Stomach (tissue), 9 donors: ENCODE data around the gene CCNF. TPM values are rescaled to one million over a fixed set of nuclear protein-coding genes. Genes with fewer than 3 reads are reported as not detected.

ENCODE experiments used
- DNase-seq, 2 donors: peaks; one replicate each; pipeline versions ENCODE4 v3.0.0 to v3.0.0-alpha.2; 2013 to 2019
- H3K27ac ChIP-seq, 5 donors: fragments of 200-600 bp in 4 of 5; sonication (generic) in 4 of 5; one replicate each; pipeline ENCODE4 v1.5.1; 2013 to 2019; ENCODE audit warnings: mild to moderate bottlenecking in 1 of 5, moderate library complexity in 1 of 5
- H3K27me3 ChIP-seq, 3 donors: fragments of 200-600 bp; sonication (generic); one replicate each; pipeline ENCODE4 v1.5.1; 2017 to 2019; ENCODE audit warnings: mixed run types in 1 of 3
- H3K36me3 ChIP-seq, 4 donors: fragments of 200-600 bp; sonication (generic); 1 replicate in 3 of 4; 2 replicates in 1 of 4; pipeline ENCODE4 v1.5.1; 2016 to 2019
- H3K4me1 ChIP-seq, 4 donors: fragments of 200-600 bp; sonication (generic); one replicate each; pipeline ENCODE4 v1.5.1; 2016 to 2019
- H3K4me3 ChIP-seq, 4 donors: fragments of 200-600 bp; sonication (generic) in 3 of 4; one replicate each; pipeline ENCODE4 v1.5.1; 2016 to 2019; ENCODE audit warnings: mild to moderate bottlenecking in 1 of 4
- H3K9me3 ChIP-seq, 4 donors: fragments of 200-600 bp; sonication (generic); one replicate each; pipeline ENCODE4 v1.5.1; 2016 to 2019
- EP300 ChIP-seq: sonication (generic); formaldehyde crosslinking; IDR thresholded peaks from one replicate; pipeline ENCODE4 v1.6.1; 2017; ENCODE audit warnings: antibody characterized with exemption
- POLR2A ChIP-seq, 4 donors: fragments of 450-650 bp; IDR thresholded peaks; one replicate each; pipeline ENCODE4 v1.6.1; 2016; ENCODE audit warnings: antibody characterized with exemption in 4 of 4, control low read depth in 2 of 4, mild to moderate bottlenecking in 1 of 4, moderate library complexity in 1 of 4
- POLR2AphosphoS5 ChIP-seq, 3 donors: sonication (generic); formaldehyde crosslinking; IDR thresholded peaks; one replicate each; pipeline ENCODE4 v1.6.1; 2016; ENCODE audit warnings: antibody characterized with exemption in 3 of 3
- WGBS, 5 donors: extraction: QIAGEN DNeasy Blood & Tissue Kit in 3 of 5; methylation state at CpG; one replicate each; pipeline versions ENCODE4 v1.1.5 to v1.1.7; 2013 to 2018; 5-methylcytosine and 5-hydroxymethylcytosine counted together
- intact Hi-C: fragments of 100-400 bp; cut with DNase I; formaldehyde crosslinking; loops from one replicate; pipeline ENCODE4 v1.15.1; 2023; ENCODE audit warnings: low total_unique reads
- polyA plus RNA-seq, 3 donors: library from polyadenylated mRNA; stranded (reverse); fragments of 200-250 nt; gene quantifications; one replicate each; pipeline ENCODE4 v1.2.3, GENCODE V29; 2013
- total RNA-seq, 5 donors: library from RNA; depleted of rRNA; stranded (reverse); fragments of >200 nt; gene quantifications; one replicate each; pipeline versions ENCODE4 v1.1.0 to v1.2.3, GENCODE V29; 2014 to 2016
- TF ChIP-seq, protein P1 (sequence below), 7 experiments: fragments of 450-650 bp in 4 of 7; fragments of 200-600 bp in 3 of 7; sonication (generic) in 3 of 7; IDR thresholded peaks; one replicate each; pipeline ENCODE4 v1.5.1; 2016 to 2019; ENCODE audit warnings: antibody characterized with exemption in 7 of 7, control low read depth in 2 of 7, mild to moderate bottlenecking in 1 of 7
- donor health status: healthy with polysubstance abuse.
- donor health status: Bipolar disorder and iron deficiency.
- donor health status: healthy.

CCNF gene
- total and polyA plus RNA-seq, 8 donors: 0.46 to 7.8 (median 2.9) TPM

GRCh38 chr16:2464333-2464732 lies 35.1 kb downstream of the CCNF start:
- no peak for DNase-seq
- intact Hi-C loops: no loop called here
- H3K4me3 ChIP-seq: no peak overlapping the region

DNA sequence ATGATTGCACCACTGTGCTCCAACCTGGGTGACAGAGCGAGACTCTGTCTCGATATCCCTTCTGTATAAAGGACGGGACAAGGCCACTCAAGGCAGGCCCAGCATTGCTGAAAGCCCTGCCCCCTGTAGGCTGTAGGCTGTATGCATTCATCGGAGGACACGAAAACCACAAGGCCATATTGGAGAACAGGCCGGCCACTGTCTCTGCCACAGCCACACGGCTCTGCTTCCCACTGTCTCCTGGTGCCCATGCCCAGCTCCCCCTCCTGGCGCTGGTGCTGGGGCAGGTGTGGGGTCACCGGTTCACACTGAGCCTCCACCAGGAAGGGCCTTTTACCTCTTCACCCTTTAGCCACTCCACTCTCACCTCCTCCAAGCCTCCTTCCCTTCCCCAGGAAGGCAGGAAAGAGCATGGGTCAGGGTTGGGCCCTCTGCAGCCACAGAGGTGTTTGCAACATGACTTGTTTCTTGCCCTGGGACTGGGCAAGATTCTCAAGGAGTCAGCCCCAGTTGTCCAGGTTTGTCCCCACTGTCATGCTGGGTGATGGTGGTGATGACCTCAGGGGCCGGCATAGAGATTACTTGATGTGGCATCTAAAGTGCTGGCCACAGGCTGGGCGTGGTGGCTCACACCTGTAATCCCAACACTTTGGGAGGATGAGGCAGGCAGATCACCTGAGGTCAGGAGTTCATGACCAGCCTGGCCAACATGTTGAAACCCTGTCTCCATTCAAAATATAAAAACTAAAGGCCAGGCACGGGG lies 36.6 kb downstream of the CCNF start:
- Histone ChIP-seq H3K27me3 (peaks cover 0 to 43% (median 35%) of the 10 kb centered on the region in 3 donors), H3K9me3 (no peaks in the 10 kb centered on the region), H3K4me1 (peaks cover 18 to 33% (median 27%) of the 10 kb centered on the region in 4 donors), H3K4me3 (no peak overlapping the region), H3K27ac (no peak overlapping the region), H3K36me3 (no peaks in the 10 kb centered on the region)
- 85 to 91% (median 88%) methylated on average over 10 to 12 of the region's 12 CpGs for WGBS, 5 donors
- intact Hi-C loops: no loop called here
- TF ChIP-seq POLR2A (IDR thresholded peaks at IDR 0.05): no peak
- no peak for TF ChIP-seq POLR2AphosphoS5 (IDR thresholded peaks at IDR 0.05)
- TF ChIP-seq, protein P1, sequence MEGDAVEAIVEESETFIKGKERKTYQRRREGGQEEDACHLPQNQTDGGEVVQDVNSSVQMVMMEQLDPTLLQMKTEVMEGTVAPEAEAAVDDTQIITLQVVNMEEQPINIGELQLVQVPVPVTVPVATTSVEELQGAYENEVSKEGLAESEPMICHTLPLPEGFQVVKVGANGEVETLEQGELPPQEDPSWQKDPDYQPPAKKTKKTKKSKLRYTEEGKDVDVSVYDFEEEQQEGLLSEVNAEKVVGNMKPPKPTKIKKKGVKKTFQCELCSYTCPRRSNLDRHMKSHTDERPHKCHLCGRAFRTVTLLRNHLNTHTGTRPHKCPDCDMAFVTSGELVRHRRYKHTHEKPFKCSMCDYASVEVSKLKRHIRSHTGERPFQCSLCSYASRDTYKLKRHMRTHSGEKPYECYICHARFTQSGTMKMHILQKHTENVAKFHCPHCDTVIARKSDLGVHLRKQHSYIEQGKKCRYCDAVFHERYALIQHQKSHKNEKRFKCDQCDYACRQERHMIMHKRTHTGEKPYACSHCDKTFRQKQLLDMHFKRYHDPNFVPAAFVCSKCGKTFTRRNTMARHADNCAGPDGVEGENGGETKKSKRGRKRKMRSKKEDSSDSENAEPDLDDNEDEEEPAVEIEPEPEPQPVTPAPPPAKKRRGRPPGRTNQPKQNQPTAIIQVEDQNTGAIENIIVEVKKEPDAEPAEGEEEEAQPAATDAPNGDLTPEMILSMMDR (IDR thresholded peaks at IDR 0.05): no peak
- no peak for TF ChIP-seq EP300
- no peak for DNase-seq

More at GRCh38 chr16:2464333-2464732, 35.1 kb downstream of the CCNF start:
- 81 to 87% (median 85%) methylated on average over 11 to 12 of the region's 12 CpGs for WGBS, 5 donors
- no peaks in the 10 kb centered on the region for H3K36me3 ChIP-seq
- H3K4me1 ChIP-seq: peaks cover 25 to 38% (median 37%) of the 10 kb centered on the region in 4 donors
- H3K9me3 ChIP-seq: no peaks in the 10 kb centered on the region
- H3K27ac ChIP-seq: no peak overlapping the region
- TF ChIP-seq POLR2AphosphoS5 (IDR thresholded peaks at IDR 0.05) (no peak), POLR2A (IDR thresholded peaks at IDR 0.05) (no peak), EP300 (no peak)
- TF ChIP-seq, protein P1 (IDR thresholded peaks at IDR 0.05): no peak
- H3K27me3 ChIP-seq: peaks cover 0 to 28% (median 20%) of the 10 kb centered on the region in 3 donors

DNA sequence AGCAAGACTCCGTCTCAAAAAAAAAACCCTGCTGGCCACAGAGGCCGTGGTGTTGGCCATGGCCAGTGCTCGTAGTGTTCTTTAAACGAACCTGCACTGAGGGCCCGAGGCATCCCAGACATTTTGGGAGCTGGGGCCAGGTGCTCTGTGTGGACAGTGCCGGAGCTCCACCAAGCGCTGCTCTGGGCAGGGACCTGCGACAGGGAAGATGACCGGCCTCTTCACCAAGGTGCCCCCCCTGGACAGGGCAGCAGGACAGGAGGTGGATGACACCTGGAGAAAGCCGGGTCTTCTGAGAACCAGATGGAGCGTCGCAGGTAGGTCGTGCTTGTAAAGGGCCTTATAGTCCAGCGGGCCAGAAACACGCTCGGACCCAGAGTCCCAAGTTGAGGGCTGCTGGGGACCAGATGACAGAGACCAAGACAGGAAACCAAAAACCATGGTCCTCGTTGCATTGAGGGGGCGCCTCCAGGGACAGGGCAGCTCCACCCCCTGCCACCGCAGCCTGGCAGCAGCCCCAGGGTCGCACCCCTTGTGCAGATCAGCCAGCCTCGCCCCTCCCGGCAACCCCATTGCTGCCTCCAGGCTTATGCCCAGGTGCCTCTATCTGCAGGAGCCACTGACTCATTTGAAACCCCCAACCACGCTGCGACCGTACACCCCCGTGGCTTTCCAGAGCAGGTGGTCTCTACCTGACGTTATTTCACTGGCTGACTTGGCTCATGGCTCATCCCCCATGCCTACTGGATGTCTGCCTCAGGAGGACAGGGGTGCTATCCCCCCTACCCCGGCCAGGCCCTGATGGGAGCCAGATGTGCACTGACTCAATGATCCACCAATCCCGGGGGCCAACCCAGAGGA lies 37.6 kb downstream of the CCNF start:
- no peak for DNase-seq

More for the DNA sequence above, 37.6 kb downstream of the CCNF start:
- Histone ChIP-seq H3K4me3 (peak overlapping the region; percentile 55 to 59 (median 56)), H3K27me3 (peaks cover 4 to 54% (median 45%) of the 10 kb centered on the region in 3 donors), H3K36me3 (no peaks in the 10 kb centered on the region), H3K4me1 (peaks cover 27 to 40% (median 37%) of the 10 kb centered on the region in 4 donors), H3K9me3 (no peaks in the 10 kb centered on the region), H3K27ac (peak overlapping the region in 1 of 5 donors; percentile 81)
- TF ChIP-seq EP300 (no peak), POLR2AphosphoS5 (IDR thresholded peaks at IDR 0.05) (no peak), POLR2A (IDR thresholded peaks at IDR 0.05) (no peak)
- TF ChIP-seq, protein P1 (IDR thresholded peaks at IDR 0.05): no peak
- intact Hi-C loops: no loop called here
- WGBS, 5 donors: 77 to 81% (median 80%) methylated on average over 20 to 29 of the region's 29 CpGs
